ENCODE data around the gene FEN1. TPM values are rescaled to one million over a fixed set of nuclear protein-coding genes. Genes with fewer than 3 reads are reported as not detected.

Gene FEN1
- total and polyA plus RNA-seq, 2 experiments from 2014 or later, result 15.4 to 21.0 TPM

GRCh38 chr11:61803889-61804647 lies 11.4 kb downstream of the FEN1 start:
- no peak for TF ChIP-seq EZH2 (IDR thresholded peaks at IDR 0.05; ENCODE audit: borderline replicate concordance)
- TF ChIP-seq EZH2phosphoT487 (IDR thresholded peaks at IDR 0.05; ENCODE audit: low read depth, severe bottlenecking, unreplicated experiment), result no peak
- TF ChIP-seq CTCF (IDR thresholded peaks at IDR 0.05; ENCODE audit: poor library complexity), result no peak
- WGBS (ENCODE audit: low lambda C conversion rate, missing lambda C conversion rate), result 89% methylated on average over 3 of the region's 3 CpGs
- H2AFZ ChIP-seq, result no peak overlapping the region
- no peak for DNase-seq (ENCODE audit: low spot score)
- H3K27ac ChIP-seq, result no peak overlapping the region
- no peaks in the 10 kb centered on the region for H3K9me2 ChIP-seq (replicated peaks; ENCODE audit: insufficient read depth)
- H3K4me1 ChIP-seq (ENCODE audit: insufficient read depth), result no peaks in the 10 kb centered on the region
- no peak overlapping the region for H3K4me2 ChIP-seq
- no peaks in the 10 kb centered on the region for H3K27me3 ChIP-seq
- H4K20me1 ChIP-seq (ENCODE audit: insufficient read depth, poor library complexity, severe bottlenecking), result no peaks in the 10 kb centered on the region
- no peaks in the 10 kb centered on the region for H3K36me3 ChIP-seq (replicated peaks; ENCODE audit: insufficient read depth, low read depth)
- H3K4me3 ChIP-seq, result no peak overlapping the region
- H3K79me2 ChIP-seq, result peaks cover 3% of the 10 kb centered on the region
- no peaks in the 10 kb centered on the region for H3K9me3 ChIP-seq (ENCODE audit: low read depth)

GRCh38 chr11:61805146-61805545 lies 12.4 kb downstream of the FEN1 start:
- Histone ChIP-seq H3K27ac (no peak overlapping the region), H3K27me3 (no peaks in the 10 kb centered on the region), H3K4me1 (ENCODE audit: insufficient read depth) (no peaks in the 10 kb centered on the region), H2AFZ (no peak overlapping the region), H3K4me3 (no peak overlapping the region), H3K79me2 (no peaks in the 10 kb centered on the region), H3K36me3 (replicated peaks; ENCODE audit: insufficient read depth, low read depth) (no peaks in the 10 kb centered on the region), H4K20me1 (ENCODE audit: insufficient read depth, poor library complexity, severe bottlenecking) (no peaks in the 10 kb centered on the region), H3K9me3 (ENCODE audit: low read depth) (no peaks in the 10 kb centered on the region), H3K4me2 (no peak overlapping the region), H3K9me2 (replicated peaks; ENCODE audit: insufficient read depth) (no peaks in the 10 kb centered on the region)
- WGBS (ENCODE audit: low lambda C conversion rate, missing lambda C conversion rate), result 95% methylated on average over 1 of the region's 1 CpG
- TF ChIP-seq EZH2 (IDR thresholded peaks at IDR 0.05; ENCODE audit: borderline replicate concordance) (no peak), EZH2phosphoT487 (IDR thresholded peaks at IDR 0.05; ENCODE audit: low read depth, severe bottlenecking, unreplicated experiment) (no peak), CTCF (IDR thresholded peaks at IDR 0.05; ENCODE audit: poor library complexity) (no peak)
- no peak for DNase-seq (ENCODE audit: low spot score)

GRCh38 chr11:61806785-61807184 lies 14.1 kb downstream of the FEN1 start:
- no peaks in the 10 kb centered on the region for H3K9me3 ChIP-seq (ENCODE audit: low read depth)
- WGBS (ENCODE audit: low lambda C conversion rate, missing lambda C conversion rate), result 92% methylated on average over 5 of the region's 5 CpGs
- no peak overlapping the region for H3K4me2 ChIP-seq
- DNase-seq (ENCODE audit: low spot score), result no peak
- H3K27ac ChIP-seq, result no peak overlapping the region
- no peak overlapping the region for H3K4me3 ChIP-seq
- H3K36me3 ChIP-seq (replicated peaks; ENCODE audit: insufficient read depth, low read depth), result no peaks in the 10 kb centered on the region
- no peaks in the 10 kb centered on the region for H3K79me2 ChIP-seq
- TF ChIP-seq EZH2phosphoT487 (IDR thresholded peaks at IDR 0.05; ENCODE audit: low read depth, severe bottlenecking, unreplicated experiment), result no peak
- no peak for TF ChIP-seq CTCF (IDR thresholded peaks at IDR 0.05; ENCODE audit: poor library complexity)
- TF ChIP-seq EZH2 (IDR thresholded peaks at IDR 0.05; ENCODE audit: borderline replicate concordance), result no peak
- H3K4me1 ChIP-seq (ENCODE audit: insufficient read depth), result no peaks in the 10 kb centered on the region
- no peaks in the 10 kb centered on the region for H3K9me2 ChIP-seq (replicated peaks; ENCODE audit: insufficient read depth)
- no peak overlapping the region for H2AFZ ChIP-seq
- no peaks in the 10 kb centered on the region for H3K27me3 ChIP-seq
- no peaks in the 10 kb centered on the region for H4K20me1 ChIP-seq (ENCODE audit: insufficient read depth, poor library complexity, severe bottlenecking)
